Measurements from ENCODE around the gene AKT2.

The AKT2 gene

GRCh38 chr19:40300668-40301067 lies 15.5 kb upstream of the AKT2 start:
- no peak for DNase-seq (ENCODE audit: low read depth in 2 of 2)

- no peak for DNase-seq (ENCODE audit: low read depth in 2 of 2)
Measured at GRCh38 chr19:40298026-40298425, 12.9 kb upstream of the AKT2 start.

- no peak for DNase-seq (ENCODE audit: low read depth in 2 of 2)
Measured at GRCh38 chr19:40294560-40294959, 9.4 kb upstream of the AKT2 start.

- no peak for DNase-seq (ENCODE audit: low read depth in 2 of 2)
Measured at GRCh38 chr19:40286971-40287421, 1.9 kb upstream of the AKT2 start.

GRCh38 chr19:40286235-40286970 lies 1.3 kb upstream of the AKT2 start:
- no peak for DNase-seq (ENCODE audit: low read depth in 2 of 2)

GRCh38 chr19:40285353-40286234 lies 449 bp upstream of the AKT2 start:
- peak; percentile 91 to 95 for DNase-seq (ENCODE audit: low read depth in 2 of 2)

GRCh38 chr19:40284251-40284500 lies 969 bp downstream of the AKT2 start:
- DNase-seq (ENCODE audit: low read depth in 2 of 2), result no peak

- DNase-seq (ENCODE audit: low read depth in 2 of 2), result no peak
Measured at GRCh38 chr19:40283414-40284250, 1.5 kb downstream of the AKT2 start.

GRCh38 chr19:40282920-40283319 lies 2.2 kb downstream of the AKT2 start:
- no peak for DNase-seq (ENCODE audit: low read depth in 2 of 2)

- no peak for DNase-seq (ENCODE audit: low read depth in 2 of 2)
Measured at GRCh38 chr19:40282209-40282580, 3.0 kb downstream of the AKT2 start.

GRCh38 chr19:40281381-40282208 lies 3.5 kb downstream of the AKT2 start:
- DNase-seq (ENCODE audit: low read depth in 2 of 2), result no peak

GRCh38 chr19:40280608-40281221 lies 4.4 kb downstream of the AKT2 start:
- no peak for DNase-seq (ENCODE audit: low read depth in 2 of 2)

GRCh38 chr19:40279761-40280607 lies 5.2 kb downstream of the AKT2 start:
- DNase-seq (ENCODE audit: low read depth in 2 of 2), result no peak

- DNase-seq (ENCODE audit: low read depth in 2 of 2), result no peak
Measured at GRCh38 chr19:40279120-40279551, 6.0 kb downstream of the AKT2 start.

- DNase-seq (ENCODE audit: low read depth in 2 of 2), result no peak
Measured at GRCh38 chr19:40278361-40279035, 6.6 kb downstream of the AKT2 start.

GRCh38 chr19:40277356-40278059 lies 7.6 kb downstream of the AKT2 start:
- no peak for DNase-seq (ENCODE audit: low read depth in 2 of 2)

- peak in 1 of 2 donors; percentile 11 for DNase-seq (ENCODE audit: low read depth in 2 of 2)
Measured at GRCh38 chr19:40274585-40275544, 10.3 kb downstream of the AKT2 start.

Measured in stimulated activated CD8-positive, alpha-beta memory T cell treated with anti-CD3 and anti-CD28 coated beads, Interleukin-2, amount 100 ng/mL, for 48 hours (primary cell).